HepG2 (cell line): ENCODE results near the gene PPP1R9B. TPM values are rescaled to one million over a fixed set of nuclear protein-coding genes. Genes with fewer than 3 reads are reported as not detected.

Experiments used
- CEBPG ChIP-seq: IDR thresholded peaks from 2 replicates; pipeline ENCODE4 v1.6.1; 2016
- JUN ChIP-seq: sonication (generic); formaldehyde crosslinking; IDR thresholded peaks from 2 replicates; pipeline ENCODE4 v1.4.0; 2020; ENCODE audit warnings: mild to moderate bottlenecking, missing genetic modification reagents
- PHF20 ChIP-seq: sonication (generic); formaldehyde crosslinking; IDR thresholded peaks from 2 replicates; pipeline ENCODE4 v1.5.0; 2020; ENCODE audit warnings: mild to moderate bottlenecking, missing genetic modification reagents
- SMAD3 ChIP-seq: sonication (generic); formaldehyde crosslinking; IDR thresholded peaks from 2 replicates; pipeline ENCODE4 v1.4.0; 2020; ENCODE audit warnings: missing genetic modification reagents
- ZBTB3 ChIP-seq: sonication (generic); formaldehyde crosslinking; IDR thresholded peaks from 2 replicates; pipeline ENCODE4 v1.4.0; 2020; ENCODE audit warnings: low read depth, mild to moderate bottlenecking, moderate library complexity, missing genetic modification reagents, borderline replicate concordance
- polyA plus RNA-seq, 8 experiments: library from polyadenylated mRNA; depleted of rRNA in 3 of 8; stranded (reverse) in 7 of 8; unstranded in 1 of 8; fragments of >200 nt; fragmentation: Illumina TruSeq in 4 of 8; extraction: Trizol in 4 of 8; gene quantifications; 2 replicates each; pipeline versions ENCODE4 v1.2.1 to v1.2.3, GENCODE V29; 2011 to 2016; ENCODE audit warnings: low read depth in 4 of 8, missing spikeins in 1 of 8, mixed read lengths in 1 of 8; ENCODE audit not compliant: insufficient read depth in 1 of 8
- total RNA-seq, 5 experiments: library from RNA; depleted of rRNA; stranded (reverse); fragments of >200 nt; fragmentation: Illumina TruSeq; extraction: Trizol; gene quantifications; 2 replicates each; pipeline ENCODE4 v1.2.3, GENCODE V29; 2016; ENCODE audit warnings: low read depth in 1 of 5
- TF ChIP-seq, protein P1 (sequence below): sonication (generic); formaldehyde crosslinking; IDR thresholded peaks from 2 replicates; pipeline ENCODE4 v1.4.0; 2020; ENCODE audit warnings: missing genetic modification reagents, borderline replicate concordance
- TF ChIP-seq, protein P2 (sequence below), 2 experiments: fragments of 450-650 bp in 1 of 2; sonication (generic) in 1 of 2; formaldehyde crosslinking in 1 of 2; IDR thresholded peaks; 2 replicates each; pipeline versions ENCODE4 v1.6.1 to v1.8.0; 2016 to 2022; ENCODE audit warnings: antibody characterized with exemption in 1 of 2, mild to moderate bottlenecking in 1 of 2, missing genetic modification reagents in 1 of 2
- TF ChIP-seq, protein P3 (sequence below): IDR thresholded peaks from 2 replicates; pipeline ENCODE4 v1.6.1; 2018; ENCODE audit warnings: missing genetic modification reagents
- TF ChIP-seq, protein P4 (sequence below): sonication (generic); formaldehyde crosslinking; IDR thresholded peaks from 2 replicates; pipeline ENCODE4 v1.4.0; 2020; ENCODE audit warnings: missing genetic modification reagents
- TF ChIP-seq, protein P5 (sequence below): sonication (generic); formaldehyde crosslinking; IDR thresholded peaks from 2 replicates; pipeline ENCODE4 v1.4.0; 2020; ENCODE audit warnings: mild to moderate bottlenecking, missing genetic modification reagents

PPP1R9B gene
- total and polyA plus RNA-seq, 2 of the 13 experiments (the other 11 are each of a cell fraction or from before 2014, with no cell fraction given) = 9.4 to 15.8 TPM

DNA sequence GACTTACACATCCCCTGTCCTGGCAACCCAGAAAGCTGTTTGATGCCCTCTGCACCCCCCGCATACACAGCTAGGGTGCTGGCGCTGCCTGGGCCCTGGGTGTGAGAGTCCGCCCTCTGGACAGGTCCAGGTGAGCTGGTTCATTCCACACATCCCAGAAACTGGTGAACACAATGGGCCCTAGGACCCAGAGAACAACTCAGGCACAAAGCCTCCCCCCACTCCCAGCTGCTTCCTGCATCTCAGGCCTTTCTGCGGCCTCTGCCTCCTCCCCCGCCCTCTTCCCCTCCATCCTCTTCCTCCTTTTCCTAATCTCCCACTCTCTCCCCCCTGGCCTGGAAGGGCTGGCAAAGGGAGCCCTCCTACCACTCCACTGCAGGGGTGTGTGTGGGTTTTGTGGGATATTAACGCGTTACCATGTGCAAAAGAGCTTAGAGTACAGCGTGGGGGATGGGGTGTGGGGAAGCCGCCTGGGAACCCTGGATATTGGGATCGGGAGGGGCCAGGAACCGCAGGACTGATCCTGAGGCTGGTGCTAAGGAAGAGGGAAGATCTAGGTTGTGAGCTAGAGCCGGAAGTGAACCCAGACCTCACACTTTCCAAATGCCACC lies 1.6 kb upstream of the PPP1R9B start (continued):
- TF ChIP-seq, protein P1, sequence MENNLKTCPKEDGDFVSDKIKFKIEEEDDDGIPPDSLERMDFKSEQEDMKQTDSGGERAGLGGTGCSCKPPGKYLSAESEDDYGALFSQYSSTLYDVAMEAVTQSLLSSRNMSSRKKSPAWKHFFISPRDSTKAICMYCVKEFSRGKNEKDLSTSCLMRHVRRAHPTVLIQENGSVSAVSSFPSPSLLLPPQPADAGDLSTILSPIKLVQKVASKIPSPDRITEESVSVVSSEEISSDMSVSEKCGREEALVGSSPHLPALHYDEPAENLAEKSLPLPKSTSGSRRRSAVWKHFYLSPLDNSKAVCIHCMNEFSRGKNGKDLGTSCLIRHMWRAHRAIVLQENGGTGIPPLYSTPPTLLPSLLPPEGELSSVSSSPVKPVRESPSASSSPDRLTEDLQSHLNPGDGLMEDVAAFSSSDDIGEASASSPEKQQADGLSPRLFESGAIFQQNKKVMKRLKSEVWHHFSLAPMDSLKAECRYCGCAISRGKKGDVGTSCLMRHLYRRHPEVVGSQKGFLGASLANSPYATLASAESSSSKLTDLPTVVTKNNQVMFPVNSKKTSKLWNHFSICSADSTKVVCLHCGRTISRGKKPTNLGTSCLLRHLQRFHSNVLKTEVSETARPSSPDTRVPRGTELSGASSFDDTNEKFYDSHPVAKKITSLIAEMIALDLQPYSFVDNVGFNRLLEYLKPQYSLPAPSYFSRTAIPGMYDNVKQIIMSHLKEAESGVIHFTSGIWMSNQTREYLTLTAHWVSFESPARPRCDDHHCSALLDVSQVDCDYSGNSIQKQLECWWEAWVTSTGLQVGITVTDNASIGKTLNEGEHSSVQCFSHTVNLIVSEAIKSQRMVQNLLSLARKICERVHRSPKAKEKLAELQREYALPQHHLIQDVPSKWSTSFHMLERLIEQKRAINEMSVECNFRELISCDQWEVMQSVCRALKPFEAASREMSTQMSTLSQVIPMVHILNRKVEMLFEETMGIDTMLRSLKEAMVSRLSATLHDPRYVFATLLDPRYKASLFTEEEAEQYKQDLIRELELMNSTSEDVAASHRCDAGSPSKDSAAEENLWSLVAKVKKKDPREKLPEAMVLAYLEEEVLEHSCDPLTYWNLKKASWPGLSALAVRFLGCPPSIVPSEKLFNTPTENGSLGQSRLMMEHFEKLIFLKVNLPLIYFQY = no peak
- TF ChIP-seq, protein P2, sequence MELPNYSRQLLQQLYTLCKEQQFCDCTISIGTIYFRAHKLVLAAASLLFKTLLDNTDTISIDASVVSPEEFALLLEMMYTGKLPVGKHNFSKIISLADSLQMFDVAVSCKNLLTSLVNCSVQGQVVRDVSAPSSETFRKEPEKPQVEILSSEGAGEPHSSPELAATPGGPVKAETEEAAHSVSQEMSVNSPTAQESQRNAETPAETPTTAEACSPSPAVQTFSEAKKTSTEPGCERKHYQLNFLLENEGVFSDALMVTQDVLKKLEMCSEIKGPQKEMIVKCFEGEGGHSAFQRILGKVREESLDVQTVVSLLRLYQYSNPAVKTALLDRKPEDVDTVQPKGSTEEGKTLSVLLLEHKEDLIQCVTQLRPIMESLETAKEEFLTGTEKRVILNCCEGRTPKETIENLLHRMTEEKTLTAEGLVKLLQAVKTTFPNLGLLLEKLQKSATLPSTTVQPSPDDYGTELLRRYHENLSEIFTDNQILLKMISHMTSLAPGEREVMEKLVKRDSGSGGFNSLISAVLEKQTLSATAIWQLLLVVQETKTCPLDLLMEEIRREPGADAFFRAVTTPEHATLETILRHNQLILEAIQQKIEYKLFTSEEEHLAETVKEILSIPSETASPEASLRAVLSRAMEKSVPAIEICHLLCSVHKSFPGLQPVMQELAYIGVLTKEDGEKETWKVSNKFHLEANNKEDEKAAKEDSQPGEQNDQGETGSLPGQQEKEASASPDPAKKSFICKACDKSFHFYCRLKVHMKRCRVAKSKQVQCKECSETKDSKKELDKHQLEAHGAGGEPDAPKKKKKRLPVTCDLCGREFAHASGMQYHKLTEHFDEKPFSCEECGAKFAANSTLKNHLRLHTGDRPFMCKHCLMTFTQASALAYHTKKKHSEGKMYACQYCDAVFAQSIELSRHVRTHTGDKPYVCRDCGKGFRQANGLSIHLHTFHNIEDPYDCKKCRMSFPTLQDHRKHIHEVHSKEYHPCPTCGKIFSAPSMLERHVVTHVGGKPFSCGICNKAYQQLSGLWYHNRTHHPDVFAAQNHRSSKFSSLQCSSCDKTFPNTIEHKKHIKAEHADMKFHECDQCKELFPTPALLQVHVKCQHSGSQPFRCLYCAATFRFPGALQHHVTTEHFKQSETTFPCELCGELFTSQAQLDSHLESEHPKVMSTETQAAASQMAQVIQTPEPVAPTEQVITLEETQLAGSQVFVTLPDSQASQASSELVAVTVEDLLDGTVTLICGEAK (IDR thresholded peaks at IDR 0.05) = no peak
- TF ChIP-seq, protein P2 (CRISPR knock-in tag; IDR thresholded peaks at IDR 0.05) = 0 out of 2 replicates have a peak, but pooled peaks have one; percentile 37
- TF ChIP-seq, protein P3, sequence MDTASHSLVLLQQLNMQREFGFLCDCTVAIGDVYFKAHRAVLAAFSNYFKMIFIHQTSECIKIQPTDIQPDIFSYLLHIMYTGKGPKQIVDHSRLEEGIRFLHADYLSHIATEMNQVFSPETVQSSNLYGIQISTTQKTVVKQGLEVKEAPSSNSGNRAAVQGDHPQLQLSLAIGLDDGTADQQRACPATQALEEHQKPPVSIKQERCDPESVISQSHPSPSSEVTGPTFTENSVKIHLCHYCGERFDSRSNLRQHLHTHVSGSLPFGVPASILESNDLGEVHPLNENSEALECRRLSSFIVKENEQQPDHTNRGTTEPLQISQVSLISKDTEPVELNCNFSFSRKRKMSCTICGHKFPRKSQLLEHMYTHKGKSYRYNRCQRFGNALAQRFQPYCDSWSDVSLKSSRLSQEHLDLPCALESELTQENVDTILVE (CRISPR knock-in tag) = no peak
- TF ChIP-seq JUN (no peak), CEBPG (CRISPR knock-in tag) (0 out of 2 replicates have a peak, but pooled peaks have one; percentile 34), ZBTB3 (CRISPR knock-in tag) (no peak), SMAD3 (CRISPR knock-in tag) (no peak), PHF20 (peak; percentile 69)
- TF ChIP-seq, protein P4, sequence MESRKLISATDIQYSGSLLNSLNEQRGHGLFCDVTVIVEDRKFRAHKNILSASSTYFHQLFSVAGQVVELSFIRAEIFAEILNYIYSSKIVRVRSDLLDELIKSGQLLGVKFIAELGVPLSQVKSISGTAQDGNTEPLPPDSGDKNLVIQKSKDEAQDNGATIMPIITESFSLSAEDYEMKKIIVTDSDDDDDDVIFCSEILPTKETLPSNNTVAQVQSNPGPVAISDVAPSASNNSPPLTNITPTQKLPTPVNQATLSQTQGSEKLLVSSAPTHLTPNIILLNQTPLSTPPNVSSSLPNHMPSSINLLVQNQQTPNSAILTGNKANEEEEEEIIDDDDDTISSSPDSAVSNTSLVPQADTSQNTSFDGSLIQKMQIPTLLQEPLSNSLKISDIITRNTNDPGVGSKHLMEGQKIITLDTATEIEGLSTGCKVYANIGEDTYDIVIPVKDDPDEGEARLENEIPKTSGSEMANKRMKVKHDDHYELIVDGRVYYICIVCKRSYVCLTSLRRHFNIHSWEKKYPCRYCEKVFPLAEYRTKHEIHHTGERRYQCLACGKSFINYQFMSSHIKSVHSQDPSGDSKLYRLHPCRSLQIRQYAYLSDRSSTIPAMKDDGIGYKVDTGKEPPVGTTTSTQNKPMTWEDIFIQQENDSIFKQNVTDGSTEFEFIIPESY = peak; percentile 25; the same call in 1 of the 2 replicates
- TF ChIP-seq, protein P5, sequence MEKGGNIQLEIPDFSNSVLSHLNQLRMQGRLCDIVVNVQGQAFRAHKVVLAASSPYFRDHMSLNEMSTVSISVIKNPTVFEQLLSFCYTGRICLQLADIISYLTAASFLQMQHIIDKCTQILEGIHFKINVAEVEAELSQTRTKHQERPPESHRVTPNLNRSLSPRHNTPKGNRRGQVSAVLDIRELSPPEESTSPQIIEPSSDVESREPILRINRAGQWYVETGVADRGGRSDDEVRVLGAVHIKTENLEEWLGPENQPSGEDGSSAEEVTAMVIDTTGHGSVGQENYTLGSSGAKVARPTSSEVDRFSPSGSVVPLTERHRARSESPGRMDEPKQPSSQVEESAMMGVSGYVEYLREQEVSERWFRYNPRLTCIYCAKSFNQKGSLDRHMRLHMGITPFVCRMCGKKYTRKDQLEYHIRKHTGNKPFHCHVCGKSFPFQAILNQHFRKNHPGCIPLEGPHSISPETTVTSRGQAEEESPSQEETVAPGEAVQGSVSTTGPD (CRISPR knock-in tag) = no peak
